Spleen (tissue), 11 donors: Measurements from ENCODE around the gene SIK3. TPM values are rescaled to one million over a fixed set of nuclear protein-coding genes. Genes with fewer than 3 reads are reported as not detected.
A peak's percentile ranks its signal among the peaks of the same experiment; 100 is the strongest.

Source experiments
- DNase-seq: peaks from one replicate; pipeline ENCODE4 v3.0.0-alpha.2; 2020
- H3K27ac ChIP-seq, 8 donors: fragments of 200-600 bp; sonication (generic) in 7 of 8; 1 replicate in 4 of 8; 2 replicates in 4 of 8; pipeline versions ENCODE4 v1.5.0 to v1.8.0; 2016 to 2021; ENCODE audit warnings: inconsistent platforms in 4 of 8, mild to moderate bottlenecking in 4 of 8, moderate library complexity in 1 of 8
- H3K27me3 ChIP-seq, 7 donors: fragments of 200-600 bp; sonication (generic) in 6 of 7; replicated peaks in 1 of 7; 1 replicate in 4 of 7; 2 replicates in 3 of 7; pipeline versions ENCODE4 v1.5.0 to v1.8.0; 2016 to 2021; ENCODE audit warnings: inconsistent platforms in 3 of 7, mild to moderate bottlenecking in 1 of 7
- H3K36me3 ChIP-seq, 6 donors: fragments of 200-600 bp; sonication (generic) in 5 of 6; 1 replicate in 4 of 6; 2 replicates in 2 of 6; pipeline versions ENCODE4 v1.5.0 to v1.8.0; 2016 to 2021; ENCODE audit warnings: inconsistent platforms in 2 of 6
- H3K4me1 ChIP-seq, 6 donors: fragments of 200-600 bp; sonication (generic) in 5 of 6; 1 replicate in 3 of 6; 2 replicates in 3 of 6; pipeline versions ENCODE4 v1.5.0 to v1.8.0; 2016 to 2021; ENCODE audit warnings: inconsistent platforms in 3 of 6
- H3K4me3 ChIP-seq, 8 donors: fragments of 200-600 bp; sonication (generic) in 7 of 8; 1 replicate in 4 of 8; 2 replicates in 4 of 8; pipeline versions ENCODE4 v1.5.0 to v1.8.0; 2016 to 2021; ENCODE audit warnings: inconsistent platforms in 4 of 8, mild to moderate bottlenecking in 4 of 8, moderate library complexity in 2 of 8
- H3K9me3 ChIP-seq, 8 donors: fragments of 200-600 bp; sonication (generic) in 7 of 8; 1 replicate in 4 of 8; 2 replicates in 4 of 8; pipeline versions ENCODE4 v1.5.0 to v1.8.0; 2016 to 2021; ENCODE audit warnings: inconsistent platforms in 4 of 8
- POLR2A ChIP-seq, 3 donors: fragments of 450-650 bp; IDR thresholded peaks; one replicate each; pipeline ENCODE4 v1.5.1; 2017; ENCODE audit warnings: antibody characterized with exemption in 3 of 3, mild to moderate bottlenecking in 1 of 3
- POLR2AphosphoS5 ChIP-seq, 3 donors: sonication (generic); formaldehyde crosslinking; IDR thresholded peaks; one replicate each; pipeline ENCODE4 v1.5.1; 2017; ENCODE audit warnings: antibody characterized with exemption in 3 of 3
- WGBS, 5 donors: extraction: QIAGEN DNeasy Blood & Tissue Kit in 3 of 5; methylation state at CpG; one replicate each; pipeline versions ENCODE4 v1.1.5 to v1.1.7; 2013 to 2018; 5-methylcytosine and 5-hydroxymethylcytosine counted together
- intact Hi-C: fragments of 100-400 bp; cut with DNase I; formaldehyde crosslinking; loops from one replicate; pipeline ENCODE4 v1.15.0; 2023; ENCODE audit warnings: low total_unique reads
- polyA plus RNA-seq, 3 donors: library from polyadenylated mRNA; stranded (reverse); fragments of 200-250 nt; gene quantifications; one replicate each; pipeline ENCODE4 v1.2.1, GENCODE V29; 2013
- total RNA-seq, 7 donors: library from RNA; depleted of rRNA in 3 of 7; stranded (reverse); fragments of >200 nt in 3 of 7; fragmentation: NEBNext Ultra II Directional in 4 of 7; extraction: Animal tissue kit (Norgen Biotek cat#: 25700) in 4 of 7; gene quantifications; one replicate each; pipeline versions ENCODE4 v1.1.0 to v1.2.1, GENCODE V29; 2016 to 2021
- TF ChIP-seq, protein P1 (sequence below), 11 experiments: fragments of 200-600 bp in 7 of 11; fragments of 450-650 bp in 4 of 11; sonication (generic) in 4 of 11; IDR thresholded peaks in 8 of 11; conservative IDR thresholded peaks in 3 of 11; 1 replicate in 7 of 11; 2 replicates in 4 of 11; pipeline versions ENCODE4 v1.4.0 to v1.8.0; 2016 to 2021; ENCODE audit warnings: antibody characterized with exemption in 11 of 11, inconsistent platforms in 4 of 11, mild to moderate bottlenecking in 1 of 11
- donor health status: healthy with polysubstance abuse.
- donor health status: DM: no; HTN: no; CAD: no; lungs with moderate emphysema.
- donor health status: DM: no; HTN: no; CAD: no.
- donor health status: Bipolar disorder and iron deficiency.
- donor health status: healthy.
- donor health status: DM: no; HTN: no; CAD: no.
- donor health status: DM: yes; HTN: yes; CAD: no.

Gene SIK3
- total and polyA plus RNA-seq, 10 donors: 7.8 to 112 (median 67.6) TPM

GRCh38 chr11:116890193-116890592, 208.0 kb downstream of the SIK3 start:
- intact Hi-C loops: no loop called here
- 49 to 57% (median 55%) methylated on average over 2 of the region's 2 CpGs for WGBS, 5 donors
- DNase-seq: no peak
- Histone ChIP-seq H3K4me1 (peaks cover 0 to 34% (median 7%) of the 10 kb centered on the region in 6 donors), H3K27ac (peak overlapping the region in 2 of 8 donors; percentile 4 to 28), H3K27me3 (no peaks in the 10 kb centered on the region), H3K9me3 (no peaks in the 10 kb centered on the region), H3K4me3 (no peak overlapping the region), H3K36me3 (peaks cover 0 to 56% (median 12%) of the 10 kb centered on the region in 6 donors)
- TF ChIP-seq POLR2AphosphoS5 (IDR thresholded peaks at IDR 0.05) (no peak), POLR2A (IDR thresholded peaks at IDR 0.05) (no peak)
- TF ChIP-seq, protein P1, sequence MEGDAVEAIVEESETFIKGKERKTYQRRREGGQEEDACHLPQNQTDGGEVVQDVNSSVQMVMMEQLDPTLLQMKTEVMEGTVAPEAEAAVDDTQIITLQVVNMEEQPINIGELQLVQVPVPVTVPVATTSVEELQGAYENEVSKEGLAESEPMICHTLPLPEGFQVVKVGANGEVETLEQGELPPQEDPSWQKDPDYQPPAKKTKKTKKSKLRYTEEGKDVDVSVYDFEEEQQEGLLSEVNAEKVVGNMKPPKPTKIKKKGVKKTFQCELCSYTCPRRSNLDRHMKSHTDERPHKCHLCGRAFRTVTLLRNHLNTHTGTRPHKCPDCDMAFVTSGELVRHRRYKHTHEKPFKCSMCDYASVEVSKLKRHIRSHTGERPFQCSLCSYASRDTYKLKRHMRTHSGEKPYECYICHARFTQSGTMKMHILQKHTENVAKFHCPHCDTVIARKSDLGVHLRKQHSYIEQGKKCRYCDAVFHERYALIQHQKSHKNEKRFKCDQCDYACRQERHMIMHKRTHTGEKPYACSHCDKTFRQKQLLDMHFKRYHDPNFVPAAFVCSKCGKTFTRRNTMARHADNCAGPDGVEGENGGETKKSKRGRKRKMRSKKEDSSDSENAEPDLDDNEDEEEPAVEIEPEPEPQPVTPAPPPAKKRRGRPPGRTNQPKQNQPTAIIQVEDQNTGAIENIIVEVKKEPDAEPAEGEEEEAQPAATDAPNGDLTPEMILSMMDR (IDR thresholded peaks at IDR 0.05 in 8 of 11, conservative IDR thresholded peaks at IDR 0.05 in 3 of 11): no peak

DNA sequence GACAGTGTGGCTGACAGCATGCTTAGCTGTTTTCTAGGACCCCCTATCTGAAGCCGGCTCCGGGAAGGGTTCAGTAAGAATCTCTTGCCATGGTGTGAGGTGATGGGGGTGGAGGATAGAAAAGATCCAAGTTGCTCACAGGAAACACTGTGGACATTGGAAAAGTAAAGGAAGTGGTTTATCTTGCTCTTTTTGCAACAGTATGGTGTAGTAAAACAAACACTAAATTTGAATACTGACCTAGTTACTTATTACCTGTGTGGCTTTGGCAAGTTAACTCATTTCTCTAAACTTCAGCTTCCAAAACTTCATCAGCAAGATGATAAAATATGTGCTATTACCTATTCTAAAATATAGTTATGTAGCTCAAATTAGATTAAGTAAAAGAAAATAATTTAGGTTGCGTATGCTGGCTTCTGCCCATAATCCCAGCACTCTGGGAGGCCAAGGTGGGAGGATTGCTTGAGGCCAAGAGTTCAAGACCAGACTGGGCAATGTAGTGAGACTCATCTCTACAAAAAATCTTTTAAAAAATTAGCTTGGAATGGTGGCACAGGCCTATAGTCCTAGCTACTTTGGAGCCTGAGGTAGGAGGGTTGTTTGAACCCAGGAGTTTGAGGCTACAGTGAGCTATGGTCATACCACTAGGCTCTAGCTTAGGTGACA, 209.2 kb downstream of the SIK3 start:
- peaks cover 0 to 29% (median 7%) of the 10 kb centered on the region in 6 donors for H3K4me1 ChIP-seq
- no peaks in the 10 kb centered on the region for H3K9me3 ChIP-seq
- 86 to 100% (median 94%) methylated on average over 3 of the region's 3 CpGs for WGBS, 5 donors
- H3K27me3 ChIP-seq: no peaks in the 10 kb centered on the region
- no peak overlapping the region for H3K4me3 ChIP-seq
- no peak for DNase-seq
- TF ChIP-seq POLR2A (IDR thresholded peaks at IDR 0.05): no peak
- TF ChIP-seq POLR2AphosphoS5 (IDR thresholded peaks at IDR 0.05): no peak
- TF ChIP-seq, protein P1 (IDR thresholded peaks at IDR 0.05 in 8 of 11, conservative IDR thresholded peaks at IDR 0.05 in 3 of 11): no peak
- H3K27ac ChIP-seq: peak overlapping the region in 2 of 8 donors; percentile 0 to 2
- peaks cover 0 to 44% (median 12%) of the 10 kb centered on the region in 6 donors for H3K36me3 ChIP-seq
- intact Hi-C loops: no loop called here

GRCh38 chr11:116888024-116888423, 210.2 kb downstream of the SIK3 start:
- Histone ChIP-seq H3K27ac (peak overlapping the region in 1 of 8 donors; percentile 23), H3K4me1 (peaks cover 0 to 29% (median 7%) of the 10 kb centered on the region in 6 donors), H3K27me3 (no peaks in the 10 kb centered on the region), H3K9me3 (no peaks in the 10 kb centered on the region), H3K36me3 (peaks cover 0 to 36% (median 9%) of the 10 kb centered on the region in 6 donors), H3K4me3 (no peak overlapping the region)
- intact Hi-C loops: no loop called here
- 81 to 96% (median 91%) methylated on average over 5 of the region's 5 CpGs for WGBS, 5 donors
- TF ChIP-seq POLR2AphosphoS5 (IDR thresholded peaks at IDR 0.05) (no peak), POLR2A (IDR thresholded peaks at IDR 0.05) (no peak)
- TF ChIP-seq, protein P1 (IDR thresholded peaks at IDR 0.05 in 8 of 11, conservative IDR thresholded peaks at IDR 0.05 in 3 of 11): no peak
- no peak for DNase-seq

DNA sequence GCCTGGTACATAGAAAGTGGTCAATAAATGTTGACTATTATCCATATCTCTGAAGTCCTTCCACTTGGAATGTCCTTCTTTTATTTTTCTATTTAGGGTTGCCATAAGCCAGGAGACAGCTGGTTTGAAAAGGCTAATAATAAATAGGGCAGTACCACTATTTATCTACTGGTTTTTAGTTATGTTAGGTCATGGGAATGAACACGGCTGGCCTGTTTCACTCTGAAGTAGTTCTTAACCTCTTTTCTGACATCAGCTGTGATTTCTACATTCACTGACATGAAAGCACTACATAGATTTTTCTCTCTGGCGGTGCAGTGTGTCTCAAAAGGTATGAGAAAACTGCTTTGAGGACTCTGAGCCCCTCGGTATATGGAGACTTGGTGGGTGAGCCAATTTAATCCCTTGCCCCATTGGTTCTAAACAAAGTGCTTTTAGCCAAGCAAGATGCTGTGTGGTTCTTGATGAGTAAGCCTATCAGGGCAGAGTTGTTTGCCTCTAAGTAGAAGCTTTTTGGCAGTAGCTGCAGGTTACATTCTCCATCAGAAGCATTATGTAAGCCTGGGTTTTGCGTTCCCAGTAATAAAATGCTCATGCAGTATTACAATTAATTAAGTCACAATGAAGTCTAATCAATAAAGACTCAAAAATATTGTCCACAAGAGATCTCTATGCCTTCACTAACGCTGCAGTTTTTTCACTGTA, 212.1 kb downstream of the SIK3 start:
- WGBS, 5 donors: 83 to 92% (median 90%) methylated on average over 5 of the region's 5 CpGs
- no peaks in the 10 kb centered on the region for H3K9me3 ChIP-seq
- H3K27me3 ChIP-seq: no peaks in the 10 kb centered on the region
- peaks cover 0 to 26% (median 7%) of the 10 kb centered on the region in 6 donors for H3K4me1 ChIP-seq
- H3K36me3 ChIP-seq: peaks cover 0 to 33% (median 2%) of the 10 kb centered on the region in 6 donors
- H3K27ac ChIP-seq: no peak overlapping the region
- no peak for DNase-seq
- no peak overlapping the region for H3K4me3 ChIP-seq
- no peak for TF ChIP-seq POLR2A (IDR thresholded peaks at IDR 0.05)
- TF ChIP-seq POLR2AphosphoS5 (IDR thresholded peaks at IDR 0.05): no peak
- TF ChIP-seq, protein P1 (IDR thresholded peaks at IDR 0.05 in 8 of 11, conservative IDR thresholded peaks at IDR 0.05 in 3 of 11): no peak
- intact Hi-C loops: no loop called here
